GM13977 (cell line): ENCODE results near the gene ZNF180.

ENCODE experiments used
- DNase-seq: peaks from one replicate; pipeline ENCODE4 v3.0.0; 2012; ENCODE audit warnings: low spot score
- CTCF ChIP-seq: IDR thresholded peaks from 2 replicates; pipeline ENCODE4 v1.5.1; 2012; ENCODE audit warnings: mild to moderate bottlenecking, control low read depth; ENCODE audit not compliant: insufficient read depth; ENCODE audit errors: extremely low read depth, missing control alignments
- in situ Hi-C: fragments of 300-500 bp; cut with MboI; formaldehyde crosslinking; loops from one replicate; pipeline ENCODE4 v1.12.0; 2022; ENCODE audit warnings: low sequenced_read_pairs, low pct_unique_long_range_greater_than_20kb, mixed read lengths, inconsistent platforms; ENCODE audit not compliant: unreplicated experiment

Gene ZNF180

GRCh38 chr19:44455100-44455499 lies 45.2 kb downstream of the ZNF180 start:
- in situ Hi-C loops = no loop called here
- DNase-seq = no peak
- no peak for TF ChIP-seq CTCF

- no peak for TF ChIP-seq CTCF
- no peak for DNase-seq
- in situ Hi-C loops = no loop called here
Measured at GRCh38 chr19:44452367-44452766, 48.0 kb downstream of the ZNF180 start.

- in situ Hi-C loops = no loop called here
- DNase-seq = no peak
- TF ChIP-seq CTCF = no peak
Measured at GRCh38 chr19:44451687-44452086, 48.6 kb downstream of the ZNF180 start.

- in situ Hi-C loops = no loop called here
- no peak for TF ChIP-seq CTCF
- peak; percentile 58 for DNase-seq
Measured at GRCh38 chr19:44447916-44448674, 52.2 kb downstream of the ZNF180 start, which contains the start of gene ZNF229. Gene ZNF229 (minus strand): TSS chr19:44448472. CDS start chr19:44442847, 5,625 bp downstream.

GRCh38 chr19:44438441-44438840 lies 61.9 kb downstream of the ZNF180 start:
- in situ Hi-C loops = no loop called here
- TF ChIP-seq CTCF = no peak
- DNase-seq = no peak

GRCh38 chr19:44435441-44435840 lies 64.9 kb downstream of the ZNF180 start:
- in situ Hi-C loops = no loop called here
- no peak for DNase-seq
- no peak for TF ChIP-seq CTCF
